GM18498 (cell line): Measurements from ENCODE around the gene KLK1.

ENCODE experiments used
- ATAC-seq: cut with Tn5 transposase; IDR thresholded peaks from one replicate; pipeline ENCODE4 v1.9.1; 2021; ENCODE audit warnings: mild to moderate bottlenecking, moderate library complexity; ENCODE audit not compliant: unreplicated experiment

KLK1 gene

GRCh38 chr19:50823389-50824042 is at the start of gene KLK1:
Gene KLK1 (minus strand): TSS chr19:50823787. CDS start chr19:50823748, 39 bp downstream.
- no peak for ATAC-seq

DNA sequence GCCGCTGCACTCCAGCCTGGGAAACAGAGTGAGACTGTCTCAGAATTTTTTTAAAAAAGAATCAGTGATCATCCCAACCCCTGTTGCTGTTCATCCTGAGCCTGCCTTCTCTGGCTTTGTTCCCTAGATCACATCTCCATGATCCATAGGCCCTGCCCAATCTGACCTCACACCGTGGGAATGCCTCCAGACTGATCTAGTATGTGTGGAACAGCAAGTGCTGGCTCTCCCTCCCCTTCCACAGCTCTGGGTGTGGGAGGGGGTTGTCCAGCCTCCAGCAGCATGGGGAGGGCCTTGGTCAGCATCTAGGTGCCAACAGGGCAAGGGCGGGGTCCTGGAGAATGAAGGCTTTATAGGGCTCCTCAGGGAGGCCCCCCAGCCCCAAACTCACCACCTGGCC is 49.5 kb upstream of the KLK1 start, which contains the start of gene KLK2:
Gene KLK2, plus strand, starts transcription at position 384 of the 400 bp plus-strand sequence. CDS start 35 bp downstream, outside the sequence.
- no peak for ATAC-seq

DNA sequence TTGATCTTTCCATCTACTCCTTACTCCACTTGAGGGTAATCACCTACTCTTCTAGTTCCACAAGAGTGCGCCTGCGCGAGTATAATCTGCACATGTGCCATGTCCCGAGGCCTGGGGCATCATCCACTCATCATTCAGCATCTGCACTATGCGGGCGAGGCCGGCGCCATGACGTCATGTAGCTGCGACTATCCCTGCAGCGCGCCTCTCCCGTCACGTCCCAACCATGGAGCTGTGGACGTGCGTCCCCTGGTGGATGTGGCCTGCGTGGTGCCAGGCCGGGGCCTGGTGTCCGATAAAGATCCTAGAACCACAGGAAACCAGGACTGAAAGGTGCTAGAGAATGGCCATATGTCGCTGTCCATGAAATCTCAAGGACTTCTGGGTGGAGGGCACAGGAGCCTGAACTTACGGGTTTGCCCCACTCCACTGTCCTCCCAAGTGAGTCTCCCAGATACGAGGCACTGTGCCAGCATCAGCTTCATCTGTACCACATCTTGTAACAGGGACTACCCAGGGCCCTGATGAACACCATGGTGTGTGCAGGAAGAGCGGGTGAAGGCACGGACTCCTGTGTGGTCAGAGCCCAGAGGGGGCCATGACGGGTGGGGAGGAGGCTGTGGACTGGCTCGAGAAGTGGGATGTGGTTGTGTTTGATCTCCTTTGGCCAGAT is 47.0 kb upstream of the KLK1 start:
- ATAC-seq: no peak

DNA sequence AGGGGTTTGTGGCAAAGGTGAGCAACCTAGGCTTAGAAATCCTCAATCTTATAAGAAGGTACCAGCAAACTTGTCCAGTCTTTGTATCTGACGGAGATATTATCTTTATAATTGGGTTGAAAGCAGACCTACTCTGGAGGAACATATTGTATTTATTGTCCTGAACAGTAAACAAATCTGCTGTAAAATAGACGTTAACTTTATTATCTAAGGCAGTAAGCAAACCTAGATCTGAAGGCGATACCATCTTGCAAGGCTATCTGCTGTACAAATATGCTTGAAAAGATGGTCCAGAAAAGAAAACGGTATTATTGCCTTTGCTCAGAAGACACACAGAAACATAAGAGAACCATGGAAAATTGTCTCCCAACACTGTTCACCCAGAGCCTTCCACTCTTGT is 45.9 kb upstream of the KLK1 start:
- no peak for ATAC-seq

DNA sequence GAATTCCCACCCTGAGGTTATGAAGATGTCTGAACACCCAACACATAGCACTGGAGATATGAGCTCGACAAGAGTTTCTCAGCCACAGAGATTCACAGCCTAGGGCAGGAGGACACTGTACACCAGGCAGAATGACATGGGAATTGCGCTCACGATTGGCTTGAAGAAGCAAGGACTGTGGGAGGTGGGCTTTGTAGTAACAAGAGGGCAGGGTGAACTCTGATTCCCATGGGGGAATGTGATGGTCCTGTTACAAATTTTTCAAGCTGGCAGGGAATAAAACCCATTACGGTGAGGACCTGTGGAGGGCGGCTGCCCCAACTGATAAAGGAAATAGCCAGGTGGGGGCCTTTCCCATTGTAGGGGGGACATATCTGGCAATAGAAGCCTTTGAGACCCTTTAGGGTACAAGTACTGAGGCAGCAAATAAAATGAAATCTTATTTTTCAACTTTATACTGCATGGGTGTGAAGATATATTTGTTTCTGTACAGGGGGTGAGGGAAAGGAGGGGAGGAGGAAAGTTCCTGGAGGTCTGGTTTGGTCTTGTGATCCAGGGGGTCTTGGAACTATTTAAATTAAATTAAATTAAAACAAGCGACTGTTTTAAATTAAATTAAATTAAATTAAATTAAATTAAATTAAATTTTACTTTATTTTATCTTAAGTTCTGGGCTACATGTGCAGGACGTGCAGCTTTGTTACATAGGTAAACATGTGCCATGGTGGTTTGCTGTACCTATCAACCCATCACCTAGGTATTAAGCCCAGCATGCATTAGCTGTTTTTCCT is 38.1 kb upstream of the KLK1 start:
- no peak for ATAC-seq

DNA sequence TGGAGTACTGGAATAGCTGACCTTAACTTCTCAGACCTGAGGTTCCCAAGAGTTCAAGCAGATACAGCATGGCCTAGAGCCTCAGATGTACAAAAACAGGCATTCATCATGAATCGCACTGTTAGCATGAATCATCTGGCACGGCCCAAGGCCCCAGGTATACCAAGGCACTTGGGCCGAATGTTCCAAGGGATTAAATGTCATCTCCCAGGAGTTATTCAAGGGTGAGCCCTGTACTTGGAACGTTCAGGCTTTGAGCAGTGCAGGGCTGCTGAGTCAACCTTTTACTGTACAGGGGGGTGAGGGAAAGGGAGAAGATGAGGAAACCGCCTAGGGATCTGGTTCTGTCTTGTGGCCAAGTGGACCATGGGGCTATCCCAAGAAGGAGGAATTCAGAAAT is 37.4 kb upstream of the KLK1 start:
- ATAC-seq: no peak

GRCh38 chr19:50859849-50860248 is 36.3 kb upstream of the KLK1 start:
- ATAC-seq: no peak

- no peak for ATAC-seq
Observed at GRCh38 chr19:50858886-50859285, 35.3 kb upstream of the KLK1 start.

DNA sequence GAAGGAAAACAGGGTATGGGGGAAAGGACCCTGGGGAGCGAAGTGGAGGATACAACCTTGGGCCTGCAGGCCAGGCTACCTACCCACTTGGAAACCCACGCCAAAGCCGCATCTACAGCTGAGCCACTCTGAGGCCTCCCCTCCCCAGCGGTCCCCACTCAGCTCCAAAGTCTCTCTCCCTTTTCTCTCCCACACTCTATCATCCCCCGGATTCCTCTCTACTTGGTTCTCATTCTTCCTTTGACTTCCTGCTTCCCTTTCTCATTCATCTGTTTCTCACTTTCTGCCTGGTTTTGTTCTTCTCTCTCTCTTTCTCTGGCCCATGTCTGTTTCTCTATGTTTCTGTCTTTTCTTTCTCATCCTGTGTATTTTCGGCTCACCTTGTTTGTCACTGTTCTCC is 33.8 kb upstream of the KLK1 start:
- ATAC-seq: no peak

- ATAC-seq: no peak
Observed at GRCh38 chr19:50854636-50855410, 31.2 kb upstream of the KLK1 start, which contains the start of gene KLK3. Gene KLK3 (plus strand): TSS chr19:50854915. CDS start chr19:50854956, 41 bp downstream.

DNA sequence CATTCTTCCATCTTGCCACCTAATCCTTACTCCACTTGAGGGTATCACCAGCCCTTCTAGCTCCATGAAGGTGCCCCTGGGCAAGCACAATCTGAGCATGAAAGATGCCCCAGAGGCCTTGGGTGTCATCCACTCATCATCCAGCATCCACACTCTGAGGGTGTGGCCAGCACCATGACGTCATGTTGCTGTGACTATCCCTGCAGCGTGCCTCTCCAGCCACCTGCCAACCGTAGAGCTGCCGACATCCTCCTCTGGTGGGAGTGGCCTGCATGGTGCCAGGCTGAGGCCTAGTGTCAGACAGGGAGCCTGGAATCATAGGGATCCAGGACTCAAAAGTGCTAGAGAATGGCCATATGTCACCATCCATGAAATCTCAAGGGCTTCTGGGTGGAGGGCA is 28.0 kb upstream of the KLK1 start:
- ATAC-seq: no peak

DNA sequence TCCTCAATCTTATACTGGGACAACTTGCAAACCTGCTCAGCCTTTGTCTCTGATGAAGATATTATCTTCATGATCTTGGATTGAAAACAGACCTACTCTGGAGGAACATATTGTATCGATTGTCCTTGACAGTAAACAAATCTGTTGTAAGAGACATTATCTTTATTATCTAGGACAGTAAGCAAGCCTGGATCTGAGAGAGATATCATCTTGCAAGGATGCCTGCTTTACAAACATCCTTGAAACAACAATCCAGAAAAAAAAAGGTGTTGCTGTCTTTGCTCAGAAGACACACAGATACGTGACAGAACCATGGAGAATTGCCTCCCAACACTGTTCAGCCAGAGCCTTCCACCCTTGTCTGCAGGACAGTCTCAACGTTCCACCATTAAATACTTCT is 27.2 kb upstream of the KLK1 start:
- no peak for ATAC-seq

DNA sequence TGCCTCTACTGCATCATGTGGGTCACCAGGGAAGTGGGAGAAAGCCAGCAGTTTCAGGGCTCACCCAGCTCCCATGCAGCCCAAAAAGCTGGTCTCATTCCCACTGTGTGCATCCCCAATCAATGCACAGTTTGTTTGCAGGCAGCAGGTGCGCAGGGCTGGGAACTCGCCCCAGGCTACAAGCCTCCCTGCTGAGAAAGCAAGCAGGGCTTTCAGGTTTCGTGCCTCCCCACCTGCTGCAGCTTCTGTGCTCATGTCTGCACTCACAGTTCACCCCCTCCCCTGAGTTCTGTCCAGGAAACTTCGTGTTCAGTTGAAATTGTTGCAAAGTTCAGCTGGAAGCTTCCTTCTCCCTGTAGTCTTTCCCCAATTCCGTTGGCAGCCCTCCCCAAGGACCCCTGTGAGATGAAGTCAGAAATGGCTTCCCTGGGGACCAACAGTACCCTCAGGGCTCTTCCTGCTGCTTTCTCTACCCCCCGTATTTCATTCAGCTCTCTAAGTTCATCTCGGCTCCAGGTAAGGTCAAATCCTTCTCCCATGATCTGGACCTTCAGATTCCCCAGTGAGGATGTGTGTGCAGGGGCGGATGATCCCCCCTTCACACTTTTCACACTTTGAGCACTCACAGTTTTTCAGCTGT is 20.8 kb upstream of the KLK1 start:
- no peak for ATAC-seq

GRCh38 chr19:50843701-50844221 is 20.2 kb upstream of the KLK1 start:
- no peak for ATAC-seq

- ATAC-seq: no peak
Observed at GRCh38 chr19:50843205-50843604, 19.6 kb upstream of the KLK1 start.

DNA sequence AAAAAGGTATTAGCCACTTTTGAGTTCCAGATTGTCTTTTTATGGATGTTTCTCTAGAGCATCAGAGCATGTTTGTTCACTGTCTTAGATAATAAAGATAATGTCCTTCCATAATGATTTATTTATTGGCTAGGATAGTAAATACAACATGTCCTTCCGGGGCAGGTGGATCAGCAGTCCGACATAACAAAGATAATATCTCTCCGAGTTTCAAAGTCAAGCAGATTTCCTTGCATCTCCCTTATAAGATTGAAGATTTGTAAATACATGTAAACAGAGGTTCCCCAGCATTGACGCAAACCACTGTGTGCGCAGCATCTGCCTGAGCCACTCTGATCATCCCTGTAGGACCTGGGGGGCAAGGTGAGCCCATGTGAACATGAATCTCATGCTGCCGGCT is 18.5 kb upstream of the KLK1 start:
- no peak for ATAC-seq

DNA sequence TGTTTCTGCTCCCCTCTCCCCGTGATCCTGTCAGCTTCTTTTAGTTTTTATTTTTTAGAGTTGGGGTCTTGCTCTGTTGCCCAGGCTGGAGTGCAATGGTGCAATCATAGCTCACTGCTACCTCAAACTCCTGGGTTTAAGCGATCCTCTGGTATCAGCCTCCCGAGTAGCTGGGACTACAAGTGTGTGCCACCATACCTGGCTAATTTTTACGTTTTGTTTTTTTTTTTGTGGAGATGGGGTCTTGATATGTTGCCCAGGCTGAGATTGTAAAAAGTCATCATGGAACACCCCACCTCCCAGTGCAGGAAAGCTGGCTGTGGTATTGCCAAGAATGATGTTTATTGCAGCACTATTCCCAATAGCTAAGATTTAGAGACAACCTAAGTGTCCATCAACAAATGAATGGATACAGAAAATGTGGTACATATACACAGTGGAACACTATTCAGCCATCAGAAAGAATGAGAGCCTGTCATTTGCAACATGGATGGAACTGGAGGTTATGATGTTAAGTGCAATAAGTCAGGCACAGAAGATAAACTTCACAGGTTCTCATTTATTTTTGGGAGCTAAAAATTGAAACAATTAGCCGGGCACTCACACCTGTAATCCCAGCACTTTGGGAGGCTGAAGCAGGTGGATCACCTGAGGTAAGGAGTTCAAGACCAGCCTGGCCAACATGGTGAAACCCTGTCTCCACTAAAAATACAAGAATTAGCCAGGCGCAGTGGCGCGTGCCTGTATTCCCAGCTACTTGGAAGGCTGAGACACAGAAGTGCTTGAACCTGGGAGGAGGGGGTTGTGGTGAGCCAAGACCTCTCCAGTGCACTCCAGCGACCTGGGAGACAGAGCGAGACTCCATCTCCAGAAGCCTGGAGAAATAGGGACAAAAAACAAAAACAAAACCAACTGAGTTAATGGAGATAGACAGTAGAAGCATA is 16.4 kb upstream of the KLK1 start:
- no peak for ATAC-seq

DNA sequence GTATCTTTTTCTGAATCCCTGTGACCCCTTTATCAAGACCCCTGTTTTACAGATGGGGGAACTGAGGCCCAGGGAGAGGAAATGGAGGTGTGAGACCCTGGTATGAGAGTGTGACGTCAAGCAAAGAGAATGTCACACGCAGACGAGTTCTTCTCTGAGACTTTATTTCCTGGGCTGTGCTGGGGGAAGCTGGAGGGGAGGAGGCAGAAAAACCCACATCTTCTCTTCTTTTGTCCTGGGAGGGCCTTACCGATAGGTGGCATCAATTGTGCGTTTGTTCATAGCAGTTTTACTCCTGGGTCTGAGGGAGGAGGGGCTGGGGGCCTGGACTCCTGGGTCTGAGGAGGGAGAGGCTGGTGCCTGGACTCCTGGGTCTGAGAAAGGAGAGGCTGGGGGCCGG is 14.7 kb upstream of the KLK1 start:
- no peak for ATAC-seq

- ATAC-seq: no peak
Observed at GRCh38 chr19:50837300-50837699, 13.7 kb upstream of the KLK1 start.
